Calu3 (cell line): ENCODE measurements around the gene LAMB4. TPM values are rescaled to one million over a fixed set of nuclear protein-coding genes. Genes with fewer than 3 reads are reported as not detected.

Experiments used
- BruUV-seq: library from RNA; stranded (reverse); fragments of 400-500 nt; replicated peaks from 2 replicates; lab custom pipeline; 2021; lab: Mats Ljungman, UMichigan
- CTCF ChIA-PET: fragments of 300-600 bp; sonication (Branson Sonifier 250); formaldehyde crosslinking; loops from one replicate; lab custom pipeline; 2022; ENCODE audit warnings: antibody characterized with exemption; lab: Charles Lee
- DNase-seq: peaks from one replicate; pipeline ENCODE4 v3.0.0; 2022
- H3K27ac Mint-ChIP-seq: one replicate; pipeline ENCODE4 v1.8.0; 2022; ENCODE audit warnings: mixed read lengths; ENCODE audit not compliant: unreplicated experiment
- H3K27me3 Mint-ChIP-seq: one replicate; pipeline ENCODE4 v1.8.0; 2022; ENCODE audit warnings: mixed read lengths; ENCODE audit not compliant: unreplicated experiment
- H3K36me3 Mint-ChIP-seq: one replicate; pipeline ENCODE4 v1.8.0; 2022; ENCODE audit warnings: mild to moderate bottlenecking, moderate library complexity, mixed read lengths; ENCODE audit not compliant: insufficient read depth, unreplicated experiment
- H3K4me1 Mint-ChIP-seq: one replicate; pipeline ENCODE4 v1.8.0; 2022; ENCODE audit warnings: mild to moderate bottlenecking, low read depth, mixed read lengths; ENCODE audit not compliant: unreplicated experiment
- H3K4me3 Mint-ChIP-seq: one replicate; pipeline ENCODE4 v1.8.0; 2022; ENCODE audit warnings: mild to moderate bottlenecking, low read depth, moderate library complexity, mixed read lengths; ENCODE audit not compliant: unreplicated experiment
- H3K9me3 Mint-ChIP-seq: one replicate; pipeline ENCODE4 v1.8.0; 2022; ENCODE audit warnings: low read depth, mixed read lengths; ENCODE audit not compliant: unreplicated experiment
- intact Hi-C: fragments of 100-400 bp; cut with micrococcal nuclease; formaldehyde crosslinking; loops from one replicate; pipeline ENCODE4 v1.10.0; 2022; ENCODE audit not compliant: unreplicated experiment
- total RNA-seq: library from RNA; stranded (reverse); gene quantifications from 2 replicates; pipeline ENCODE4 v1.2.3, GENCODE V29; 2022
- TF ChIP-seq, protein P1 (sequence below): fragments of 200-600 bp; IDR thresholded peaks from one replicate; pipeline ENCODE4 v1.8.0; 2022; ENCODE audit warnings: antibody characterized with exemption; ENCODE audit not compliant: unreplicated experiment

LAMB4 gene
- total RNA-seq, 1 experiment from 2014 or later, result not detected

DNA sequence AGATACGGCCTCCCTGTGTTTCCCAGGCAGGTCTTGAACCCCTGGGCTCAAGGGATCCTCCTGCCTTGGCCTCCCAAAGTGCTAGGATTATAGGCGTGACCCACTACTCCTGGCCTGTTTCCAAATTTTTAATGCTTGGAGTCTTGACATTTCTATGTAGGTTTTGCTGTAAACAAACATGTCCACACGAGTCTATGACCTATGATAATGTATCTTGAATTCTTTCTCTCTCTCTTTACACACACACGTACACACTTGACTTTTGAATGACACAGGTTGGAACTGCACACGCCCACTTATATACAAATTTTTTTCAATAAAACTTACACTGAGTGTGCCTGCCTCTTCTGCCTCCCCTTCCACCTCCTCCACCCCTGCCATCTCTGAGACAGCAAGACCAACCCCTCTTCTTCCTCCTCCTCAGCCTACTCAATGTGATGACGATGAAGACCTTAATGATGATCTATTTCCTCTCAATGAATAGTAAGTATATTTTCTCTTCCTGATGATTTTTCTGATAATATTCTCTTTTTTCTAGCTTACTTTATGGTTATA lies 83.1 kb downstream of the LAMB4 start:
- CTCF ChIA-PET, result no interaction called here
- intact Hi-C loops, result no loop called here
- Mint-ChIP-seq H3K9me3 (no peaks in the 10 kb centered on the region), H3K36me3 (no peaks in the 10 kb centered on the region), H3K4me3 (no peak overlapping the region), H3K27me3 (no peaks in the 10 kb centered on the region), H3K4me1 (no peaks in the 10 kb centered on the region), H3K27ac (no peak overlapping the region)
- BruUV-seq, result no TSS peak
- DNase-seq, result no peak
- TF ChIP-seq, protein P1, sequence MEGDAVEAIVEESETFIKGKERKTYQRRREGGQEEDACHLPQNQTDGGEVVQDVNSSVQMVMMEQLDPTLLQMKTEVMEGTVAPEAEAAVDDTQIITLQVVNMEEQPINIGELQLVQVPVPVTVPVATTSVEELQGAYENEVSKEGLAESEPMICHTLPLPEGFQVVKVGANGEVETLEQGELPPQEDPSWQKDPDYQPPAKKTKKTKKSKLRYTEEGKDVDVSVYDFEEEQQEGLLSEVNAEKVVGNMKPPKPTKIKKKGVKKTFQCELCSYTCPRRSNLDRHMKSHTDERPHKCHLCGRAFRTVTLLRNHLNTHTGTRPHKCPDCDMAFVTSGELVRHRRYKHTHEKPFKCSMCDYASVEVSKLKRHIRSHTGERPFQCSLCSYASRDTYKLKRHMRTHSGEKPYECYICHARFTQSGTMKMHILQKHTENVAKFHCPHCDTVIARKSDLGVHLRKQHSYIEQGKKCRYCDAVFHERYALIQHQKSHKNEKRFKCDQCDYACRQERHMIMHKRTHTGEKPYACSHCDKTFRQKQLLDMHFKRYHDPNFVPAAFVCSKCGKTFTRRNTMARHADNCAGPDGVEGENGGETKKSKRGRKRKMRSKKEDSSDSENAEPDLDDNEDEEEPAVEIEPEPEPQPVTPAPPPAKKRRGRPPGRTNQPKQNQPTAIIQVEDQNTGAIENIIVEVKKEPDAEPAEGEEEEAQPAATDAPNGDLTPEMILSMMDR, result no peak

DNA sequence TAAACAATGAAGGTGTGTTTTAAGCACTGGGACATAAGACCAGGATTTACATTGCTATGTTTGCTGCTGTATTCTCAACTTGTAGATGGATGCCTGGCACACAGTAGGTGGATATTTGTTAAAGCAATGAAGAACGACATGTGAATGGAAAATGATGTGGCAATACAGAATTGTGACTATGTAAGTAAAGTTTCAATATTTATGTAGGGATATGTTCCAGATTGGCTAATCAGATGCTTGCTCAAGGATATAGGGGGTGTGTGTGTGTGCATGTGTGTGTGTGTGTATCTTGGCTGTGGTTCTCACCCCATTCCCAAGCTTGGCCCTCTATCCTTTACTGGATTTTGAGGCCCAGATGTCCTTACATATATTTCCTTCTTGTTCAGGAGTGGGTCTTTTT lies 84.5 kb downstream of the LAMB4 start:
- no peak overlapping the region for H3K4me3 Mint-ChIP-seq
- H3K27ac Mint-ChIP-seq, result no peak overlapping the region
- H3K4me1 Mint-ChIP-seq, result no peaks in the 10 kb centered on the region
- CTCF ChIA-PET, result no interaction called here
- no peaks in the 10 kb centered on the region for H3K27me3 Mint-ChIP-seq
- H3K9me3 Mint-ChIP-seq, result no peaks in the 10 kb centered on the region
- TF ChIP-seq, protein P1, result no peak
- H3K36me3 Mint-ChIP-seq, result no peaks in the 10 kb centered on the region
- BruUV-seq, result no TSS peak
- no peak for DNase-seq
- intact Hi-C loops, result no loop called here

DNA sequence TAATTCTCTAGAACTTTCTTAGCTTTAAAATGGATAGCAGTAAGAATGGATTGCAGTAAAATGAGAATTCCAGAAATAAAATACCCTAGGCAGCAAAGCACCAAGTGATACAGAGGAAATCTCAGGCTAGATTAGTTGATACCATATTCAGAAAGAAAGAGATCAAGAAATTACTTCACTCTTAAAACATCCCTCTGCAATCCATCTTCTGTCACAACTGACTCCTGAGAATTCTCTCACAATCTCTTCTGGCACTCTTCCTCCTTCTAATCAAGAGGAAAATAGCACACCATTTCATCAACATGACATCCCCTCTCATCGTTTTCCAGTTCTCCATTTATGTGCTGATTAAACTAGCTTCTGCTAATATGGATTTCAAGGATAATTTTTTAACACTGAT lies 85.0 kb downstream of the LAMB4 start:
- CTCF ChIA-PET, result no interaction called here
- H3K27ac Mint-ChIP-seq, result no peak overlapping the region
- BruUV-seq, result no TSS peak

DNA sequence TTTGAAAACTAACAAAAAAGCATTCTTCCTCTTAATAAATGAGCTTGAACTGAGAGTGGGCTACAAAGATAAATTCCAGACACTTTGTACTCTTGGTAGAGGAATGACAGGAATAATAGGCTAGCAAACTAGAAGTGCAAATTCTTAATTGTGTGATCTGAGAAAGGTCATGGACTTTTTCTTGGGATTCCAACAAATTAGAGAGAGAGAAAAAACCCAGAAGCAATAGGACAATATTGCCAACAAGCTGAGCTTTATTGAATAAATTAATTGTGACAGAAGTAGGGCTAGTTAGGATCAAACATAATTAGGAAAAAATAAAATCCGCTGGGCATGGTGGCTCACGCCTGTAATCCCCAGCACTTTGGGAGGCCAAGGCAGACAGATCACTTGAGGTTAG lies 85.8 kb downstream of the LAMB4 start:
- intact Hi-C loops, result no loop called here
- no TSS peak for BruUV-seq
- CTCF ChIA-PET, result no interaction called here
- H3K4me1 Mint-ChIP-seq, result no peaks in the 10 kb centered on the region
- TF ChIP-seq, protein P1, result no peak
- no peaks in the 10 kb centered on the region for H3K36me3 Mint-ChIP-seq
- no peak overlapping the region for H3K27ac Mint-ChIP-seq
- DNase-seq, result no peak
- H3K4me3 Mint-ChIP-seq, result no peak overlapping the region
- no peaks in the 10 kb centered on the region for H3K27me3 Mint-ChIP-seq
- H3K9me3 Mint-ChIP-seq, result no peaks in the 10 kb centered on the region

More for the DNA sequence above, 85.0 kb downstream of the LAMB4 start:
- Mint-ChIP-seq H3K4me1 (no peaks in the 10 kb centered on the region), H3K9me3 (no peaks in the 10 kb centered on the region), H3K27me3 (no peaks in the 10 kb centered on the region), H3K36me3 (no peaks in the 10 kb centered on the region), H3K4me3 (no peak overlapping the region)
- TF ChIP-seq, protein P1, result no peak
- intact Hi-C loops, result no loop called here
- DNase-seq, result no peak
